GM12872 (cell line): Measurements from ENCODE around the gene BCCIP.

Experiments used
- CTCF ChIP-seq: IDR thresholded peaks from 3 replicates; pipeline ENCODE4 v1.5.1; 2011; ENCODE audit warnings: low read depth, mild to moderate bottlenecking, low read length, moderate library complexity; ENCODE audit not compliant: insufficient read depth

BCCIP gene

GRCh38 chr10:125845617-125846016 lies 22.3 kb downstream of the BCCIP start:
- TF ChIP-seq CTCF, result no peak

DNA sequence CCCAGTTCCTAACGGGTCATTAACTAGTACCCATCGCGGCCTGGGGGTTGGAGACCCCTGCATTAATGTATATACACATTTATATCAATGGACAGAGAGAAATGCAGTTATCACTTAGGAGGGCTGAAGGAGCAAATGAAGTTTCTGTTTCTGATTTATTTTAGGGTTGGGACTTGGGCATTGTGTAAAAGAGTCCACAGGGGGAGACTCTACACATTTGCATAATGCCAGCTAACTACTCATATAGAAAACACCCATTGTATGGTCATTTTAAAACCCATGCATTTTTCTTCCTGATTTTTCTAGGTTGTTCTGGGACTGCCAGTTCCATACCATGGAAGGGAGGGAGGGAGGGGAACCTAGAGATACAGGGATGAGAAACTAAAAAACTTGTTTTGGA lies 23.5 kb downstream of the BCCIP start:
- no peak for TF ChIP-seq CTCF

DNA sequence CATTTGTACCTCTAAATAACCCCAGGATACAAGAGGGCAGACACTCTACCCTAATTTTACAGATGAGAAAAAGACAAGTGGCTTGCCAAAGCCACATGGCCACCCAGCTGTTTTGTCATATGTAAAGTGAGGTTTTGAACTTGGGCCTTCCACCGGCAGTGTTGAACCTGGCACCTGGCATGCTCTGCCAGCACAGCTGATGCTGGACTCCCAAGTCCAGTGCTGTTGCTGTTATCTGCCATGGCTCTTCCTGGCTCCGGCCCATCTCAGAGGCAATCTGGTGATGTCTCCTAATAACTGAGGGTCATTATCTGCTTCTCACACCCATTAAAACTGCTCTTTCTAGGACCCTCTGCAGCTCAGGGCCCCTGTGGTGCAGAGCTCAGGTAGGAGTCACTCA lies 25.0 kb downstream of the BCCIP start:
- no peak for TF ChIP-seq CTCF

- no peak for TF ChIP-seq CTCF
Measured at GRCh38 chr10:125848857-125849256, 25.5 kb downstream of the BCCIP start.

- no peak for TF ChIP-seq CTCF
Measured at GRCh38 chr10:125849448-125849847, 26.1 kb downstream of the BCCIP start.

- no peak for TF ChIP-seq CTCF
Measured at GRCh38 chr10:125850766-125851731, 27.7 kb downstream of the BCCIP start.

- no peak for TF ChIP-seq CTCF
Measured at GRCh38 chr10:125852487-125852886, 29.1 kb downstream of the BCCIP start.
